ENCODE measurements around the gene STK32C.
"Not testable (repeated sequence)": the region's sequence is repeated elsewhere in the genome, so short reads cannot be mapped to it uniquely, and the experiment has no call there.

The STK32C gene

GRCh38 chr10:132279873-132280645 is 27.7 kb downstream of the STK32C start:
- DNase-seq: no peak

DNA sequence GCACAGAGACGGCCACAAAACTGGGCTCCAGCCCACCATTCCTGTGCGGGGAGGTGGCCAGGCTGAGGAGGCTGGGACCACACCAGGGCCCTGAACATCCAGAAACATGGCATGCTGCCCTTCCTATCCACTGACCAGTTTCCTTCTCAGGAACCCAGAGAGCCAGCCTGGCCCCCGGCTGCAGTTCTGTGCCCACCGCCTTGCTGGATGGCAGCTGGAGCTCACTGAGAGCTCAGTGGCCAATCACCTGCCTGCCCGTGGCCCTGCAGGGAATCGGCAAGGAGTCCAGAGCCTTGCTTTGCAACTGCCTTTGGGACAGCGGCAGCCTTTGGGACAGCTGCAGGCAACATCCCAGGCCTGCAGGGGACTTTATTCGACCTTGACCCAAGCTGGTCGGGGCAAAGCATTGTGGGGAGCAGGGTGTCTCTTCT is 30.4 kb downstream of the STK32C start:
- no peak for DNase-seq

GRCh38 chr10:132276706-132277105 is 31.0 kb downstream of the STK32C start:
- no peak for DNase-seq

DNA sequence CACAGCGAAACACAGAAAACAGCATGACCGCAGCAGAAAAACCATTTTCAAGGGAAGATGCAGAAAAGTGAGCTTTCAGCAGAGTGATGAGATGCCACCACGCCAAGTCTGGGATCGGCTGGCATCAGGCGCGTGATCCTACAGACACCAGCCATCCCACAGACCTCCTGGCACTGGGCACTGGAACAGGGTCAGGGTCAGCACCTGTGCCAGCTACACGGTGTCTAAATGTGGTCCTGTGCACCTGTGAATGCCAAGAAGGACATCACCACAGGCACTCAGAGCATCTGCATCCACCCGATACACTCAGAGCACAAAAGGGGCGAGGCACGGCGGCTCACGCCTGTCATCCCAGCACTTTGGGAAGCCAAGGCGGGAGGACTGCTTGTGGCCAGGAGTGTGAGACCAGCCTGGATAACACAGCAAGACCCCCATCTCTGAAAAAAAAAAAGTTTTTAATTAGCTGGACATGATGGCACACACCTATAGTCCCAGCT is 31.5 kb downstream of the STK32C start:
- no peak for DNase-seq

DNA sequence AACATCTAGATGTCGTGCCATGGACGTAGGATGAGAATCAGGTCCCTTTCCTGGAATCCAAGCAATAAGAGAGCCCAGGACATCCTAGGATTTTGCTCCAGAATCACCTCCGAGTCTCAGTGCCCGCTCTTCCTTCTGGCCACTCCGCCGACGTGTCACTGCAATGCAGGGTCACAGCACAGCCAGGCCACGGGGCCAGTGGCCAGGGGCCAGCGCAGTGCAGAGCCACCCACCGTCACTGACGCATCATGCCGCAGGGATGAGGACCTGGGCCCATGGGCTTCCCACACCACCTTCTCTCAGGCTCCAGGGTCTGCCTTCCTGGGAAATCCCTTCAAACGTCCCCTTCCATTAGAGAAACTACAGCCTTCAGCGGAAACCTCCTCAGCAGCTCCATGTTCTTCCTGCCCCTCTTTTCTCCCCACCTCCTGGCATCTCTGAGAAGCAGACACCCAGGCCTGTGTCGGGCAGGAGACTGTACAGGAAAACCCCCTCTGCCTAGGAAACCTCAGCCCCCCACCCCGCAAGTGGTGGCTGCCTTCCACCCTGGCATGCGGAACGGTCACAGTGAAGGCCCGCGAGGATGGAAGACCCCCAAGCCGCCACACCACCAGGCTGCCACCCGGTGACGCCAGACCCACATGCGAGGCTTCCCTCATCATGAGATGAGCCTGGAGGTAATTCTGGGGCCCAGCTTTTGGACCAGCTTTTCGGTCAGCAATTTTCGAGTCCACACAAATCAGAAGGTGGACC is 32.1 kb downstream of the STK32C start:
- no peak for DNase-seq

DNA sequence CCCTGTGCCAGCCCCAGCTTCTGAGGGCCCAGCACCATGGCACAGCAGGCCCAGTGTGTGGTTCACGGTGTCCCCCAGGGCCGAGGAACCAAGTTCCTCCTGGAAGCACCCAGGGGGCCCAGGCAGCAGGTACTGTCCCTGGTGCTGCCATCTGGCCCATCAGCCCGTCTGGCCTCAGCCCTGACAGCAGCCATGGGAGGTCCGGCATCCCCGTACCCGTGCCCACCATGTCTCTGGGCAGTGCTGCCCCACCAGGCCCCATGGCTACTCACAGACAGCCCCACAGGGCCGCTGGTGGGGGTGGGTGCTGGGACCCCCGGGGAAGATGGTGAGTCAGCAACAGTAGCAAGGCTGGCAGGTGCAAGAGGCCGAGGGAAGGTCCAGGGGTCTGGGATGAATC is 32.8 kb downstream of the STK32C start:
- DNase-seq: no peak

- DNase-seq: no peak
These were observed 33.2 kb downstream of the STK32C start for GRCh38 chr10:132274581-132274980.

DNA sequence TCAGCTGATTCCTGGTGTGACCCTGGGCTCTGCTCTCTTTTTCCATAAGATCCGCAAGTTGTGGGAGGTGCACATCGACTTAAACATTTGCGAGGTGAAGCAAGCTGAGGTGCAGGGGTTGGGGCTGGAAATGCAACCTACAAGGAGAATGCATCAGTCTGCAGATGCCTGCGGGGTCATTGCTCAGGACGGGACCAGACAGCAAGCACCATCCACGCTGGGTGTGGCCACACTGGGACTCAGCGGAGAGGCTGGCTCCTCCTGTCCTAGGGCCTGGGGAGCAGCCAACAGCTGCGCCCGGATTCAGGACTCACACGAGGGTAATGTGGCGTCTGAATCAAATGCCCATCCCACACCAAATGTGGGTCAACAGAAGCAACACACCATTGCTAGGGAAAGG is 33.8 kb downstream of the STK32C start:
- no peak for DNase-seq

GRCh38 chr10:132273304-132273944 is 34.3 kb downstream of the STK32C start:
- no peak for DNase-seq

DNA sequence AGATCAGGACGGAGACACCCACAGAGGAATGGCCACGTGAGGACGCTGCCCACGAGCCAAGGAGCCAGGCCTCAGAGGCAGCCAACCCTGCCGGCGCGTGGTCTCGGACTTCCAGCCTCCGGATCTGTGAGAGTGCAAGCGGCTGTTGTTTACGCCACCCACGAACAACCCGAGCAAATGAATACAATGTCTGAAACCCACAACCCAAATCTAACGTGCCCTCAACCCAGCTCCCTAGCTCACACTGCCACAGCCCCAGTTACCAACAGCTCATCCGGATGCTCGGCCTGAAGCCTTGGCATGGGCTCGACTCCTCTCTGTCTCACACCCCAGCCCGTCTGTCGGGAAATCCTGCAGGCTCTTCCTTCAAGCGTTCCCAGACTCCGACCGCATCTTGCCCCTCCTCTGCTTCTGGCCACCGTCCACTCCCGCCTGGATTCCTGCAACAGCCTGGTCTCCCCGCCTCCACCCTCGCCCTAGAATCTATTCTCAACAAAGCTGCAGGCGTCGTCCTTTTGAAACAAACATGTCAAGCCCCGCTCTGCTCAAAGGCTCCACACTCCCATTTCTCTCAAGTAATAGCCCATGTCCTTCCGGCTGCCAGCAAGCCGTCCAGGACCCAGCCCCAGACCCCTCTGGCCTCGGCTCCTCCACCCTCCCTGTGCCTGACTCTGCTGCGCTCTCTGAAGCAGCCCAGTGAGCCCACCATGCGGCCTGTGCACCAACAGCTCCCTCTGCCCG is 35.3 kb downstream of the STK32C start:
- DNase-seq: no peak

DNA sequence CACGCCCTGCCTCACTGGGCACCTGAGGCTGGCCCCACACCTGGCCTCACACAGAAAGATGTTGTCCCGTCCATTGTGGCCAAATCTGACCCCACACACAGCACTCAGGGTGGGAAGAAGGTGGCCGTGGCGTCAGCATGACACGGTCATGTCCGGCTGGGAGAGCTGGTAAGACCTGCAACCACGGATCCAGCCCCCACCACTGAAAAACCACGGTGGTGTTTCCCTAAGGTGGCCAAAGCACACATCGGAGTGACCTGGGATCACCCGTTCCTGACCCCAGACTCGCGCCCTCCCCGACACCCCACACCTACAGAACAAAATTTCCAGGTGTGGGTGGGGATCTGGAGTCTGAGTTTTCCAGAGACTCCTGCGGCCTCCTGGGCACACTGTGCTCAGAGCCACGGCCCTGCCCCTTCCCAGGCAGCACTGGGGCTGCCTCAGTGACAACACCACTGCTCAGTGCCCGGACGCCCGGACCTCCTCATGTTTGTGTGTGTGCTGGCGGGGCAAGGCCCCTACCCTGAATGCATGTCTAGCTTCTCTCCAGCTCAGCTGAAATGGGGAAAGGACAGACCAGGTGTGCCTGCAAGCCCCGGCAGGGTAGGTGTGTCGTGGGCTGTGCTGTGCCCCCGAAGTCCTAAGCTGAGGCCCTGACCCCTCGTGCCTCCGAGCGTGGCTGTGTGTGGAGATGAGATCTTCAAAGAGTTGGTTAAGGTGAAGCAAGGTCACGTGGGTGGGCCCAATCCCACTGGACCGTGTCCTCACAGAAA is 36.1 kb downstream of the STK32C start:
- DNase-seq: no peak

DNA sequence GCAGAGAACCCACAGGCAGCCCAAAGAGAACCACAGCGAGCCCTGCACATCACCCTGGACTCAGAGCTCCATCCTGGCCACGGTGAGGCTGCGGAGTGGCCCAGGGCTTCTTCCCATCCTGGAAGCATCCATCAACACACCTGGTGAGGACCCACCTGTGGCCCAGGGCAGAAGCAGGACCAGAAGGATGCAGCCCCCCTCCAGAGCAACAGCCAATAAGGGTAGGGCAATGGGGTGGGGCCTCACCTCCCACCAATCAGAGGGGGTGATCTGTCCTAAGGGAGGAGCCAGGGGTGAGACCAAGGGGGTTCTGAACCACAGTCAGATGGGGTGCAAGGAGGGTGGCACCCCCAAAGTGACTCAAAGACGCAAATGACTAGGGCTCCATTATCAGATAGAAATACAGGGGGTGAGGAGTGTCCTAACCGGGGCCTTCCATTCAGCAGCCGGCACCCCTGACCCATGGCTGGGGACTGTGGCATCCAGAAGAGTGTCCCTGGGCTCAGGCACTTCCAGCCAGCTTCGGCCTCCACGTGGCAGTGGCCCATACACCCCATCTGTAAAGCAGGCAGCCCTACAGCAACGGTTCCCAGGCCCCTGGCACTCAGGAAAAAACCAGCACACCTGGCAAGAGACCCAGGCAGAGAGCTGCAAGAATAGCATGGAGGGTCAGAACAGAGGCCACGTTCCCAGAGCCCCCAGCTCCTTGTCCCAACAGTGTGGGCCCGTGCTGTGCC is 36.9 kb downstream of the STK32C start:
- DNase-seq: no peak

GRCh38 chr10:132270256-132270655 is 37.5 kb downstream of the STK32C start:
- no peak for DNase-seq

- no peak for DNase-seq
These were observed 38.2 kb downstream of the STK32C start for GRCh38 chr10:132269266-132270230.

DNA sequence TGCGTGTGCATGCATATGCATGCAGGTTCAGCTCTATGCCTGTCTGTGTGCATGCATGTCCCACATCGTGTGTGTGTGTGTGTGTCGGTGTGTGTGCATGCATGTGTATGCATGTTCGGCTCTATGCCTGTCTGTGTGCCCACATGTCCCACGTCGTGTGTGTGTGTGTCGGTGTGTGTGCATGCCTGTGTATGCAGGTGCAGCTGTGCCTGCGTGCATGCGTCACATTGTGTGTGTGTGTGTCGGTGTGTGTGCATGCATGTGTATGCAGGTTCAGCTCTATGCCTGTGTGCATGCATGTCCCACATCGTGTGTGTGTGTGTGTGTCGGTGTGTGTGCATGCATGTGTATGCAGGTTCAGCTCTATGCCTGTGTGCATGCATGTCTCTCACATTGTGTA is 39.8 kb downstream of the STK32C start:
- DNase-seq: not testable (repeated sequence)

DNA sequence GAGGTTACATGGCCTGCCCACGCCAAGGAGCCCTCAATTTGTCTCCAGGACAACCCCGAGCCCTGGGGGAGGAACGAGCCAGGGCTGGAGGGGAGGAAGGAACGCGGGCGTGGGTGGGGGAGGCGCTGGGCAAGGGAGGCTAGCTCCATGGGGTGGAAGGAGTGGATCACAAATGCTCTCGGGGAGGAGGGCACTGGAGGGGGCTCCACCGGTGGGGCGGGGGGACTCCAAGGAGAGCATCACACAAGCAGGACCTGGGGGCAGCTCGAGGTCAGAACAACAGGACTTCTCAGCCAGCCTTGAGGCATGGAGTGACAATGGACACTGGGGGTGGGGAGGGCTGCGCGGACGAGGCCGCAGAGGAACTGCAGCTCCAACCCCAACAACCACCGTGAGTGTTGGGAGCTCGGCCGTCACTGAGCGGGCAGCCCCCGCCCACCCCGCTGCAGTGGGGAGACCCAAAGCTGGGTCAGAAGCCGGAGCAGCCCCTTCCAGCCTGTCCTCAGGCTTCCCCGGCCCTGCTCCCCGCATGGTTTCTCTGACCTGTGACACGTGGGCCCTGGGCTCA is 41.1 kb downstream of the STK32C start:
- no peak for DNase-seq

- DNase-seq: no peak
These were observed 41.8 kb downstream of the STK32C start for GRCh38 chr10:132265890-132266496.

GRCh38 chr10:132264966-132265889 is 42.5 kb downstream of the STK32C start:
- no peak for DNase-seq
